GM19035 (cell line): ENCODE data around the gene ARHGEF19.
"Not testable (repeated sequence)": the region's sequence is repeated elsewhere in the genome, so short reads cannot be mapped to it uniquely, and the experiment has no call there.

Source experiments
- ATAC-seq: cut with Tn5 transposase; IDR thresholded peaks from one replicate; pipeline ENCODE4 v1.9.1; 2021; ENCODE audit not compliant: unreplicated experiment

The ARHGEF19 gene

GRCh38 chr1:16222716-16223115 lies 10.3 kb upstream of the ARHGEF19 start:
- ATAC-seq: not testable (repeated sequence)

DNA sequence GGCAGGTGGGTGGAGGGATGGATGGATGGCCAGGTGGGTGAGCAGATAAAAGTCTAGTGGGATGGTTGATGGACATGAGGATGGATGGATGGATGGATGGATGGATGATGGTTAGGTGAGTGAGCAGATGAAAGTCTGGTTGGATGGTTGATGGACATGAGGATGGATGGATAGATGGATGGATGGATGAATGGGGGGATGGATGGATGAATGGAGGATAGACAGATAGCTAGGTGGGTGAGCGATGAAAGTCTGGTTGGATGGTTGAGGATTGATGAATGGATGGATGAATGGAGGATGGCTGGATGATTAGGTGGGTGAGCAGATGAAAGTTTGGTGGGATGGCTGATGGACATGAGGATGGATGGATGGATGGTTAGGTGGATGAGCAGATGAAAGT lies 9.0 kb upstream of the ARHGEF19 start:
- ATAC-seq: no peak

DNA sequence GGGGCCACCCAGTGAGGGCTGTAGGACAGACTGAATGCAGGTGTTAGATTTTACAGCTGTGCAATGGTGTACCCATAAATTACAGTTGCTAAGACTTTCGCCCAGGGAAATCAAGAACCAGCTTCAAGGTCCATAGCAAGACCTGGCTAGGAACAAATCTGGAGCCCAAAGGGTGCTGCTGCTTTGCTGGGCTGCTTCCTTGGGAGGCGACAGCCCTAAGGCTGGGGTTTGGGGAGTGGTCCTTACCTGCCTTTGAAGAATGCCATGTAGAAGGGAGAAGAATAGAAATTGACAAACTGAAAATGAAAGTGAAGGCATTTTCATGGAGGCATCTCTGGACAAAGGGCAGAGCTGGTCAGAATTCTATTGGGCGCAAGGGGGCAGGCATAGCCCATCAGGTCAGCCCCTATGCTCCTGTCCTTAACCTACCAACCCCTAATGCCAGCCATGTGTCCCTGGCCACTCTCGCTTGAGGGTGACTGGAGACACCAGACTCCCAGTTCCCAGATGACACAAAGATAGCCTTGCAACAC lies 7.6 kb upstream of the ARHGEF19 start:
- no peak for ATAC-seq

- no peak for ATAC-seq
These were observed 6.2 kb upstream of the ARHGEF19 start for GRCh38 chr1:16218674-16219071.

GRCh38 chr1:16218014-16218673 lies 5.7 kb upstream of the ARHGEF19 start:
- ATAC-seq: no peak

- peak; percentile 92 for ATAC-seq
These were observed 4.8 kb upstream of the ARHGEF19 start for GRCh38 chr1:16217061-16217785.

DNA sequence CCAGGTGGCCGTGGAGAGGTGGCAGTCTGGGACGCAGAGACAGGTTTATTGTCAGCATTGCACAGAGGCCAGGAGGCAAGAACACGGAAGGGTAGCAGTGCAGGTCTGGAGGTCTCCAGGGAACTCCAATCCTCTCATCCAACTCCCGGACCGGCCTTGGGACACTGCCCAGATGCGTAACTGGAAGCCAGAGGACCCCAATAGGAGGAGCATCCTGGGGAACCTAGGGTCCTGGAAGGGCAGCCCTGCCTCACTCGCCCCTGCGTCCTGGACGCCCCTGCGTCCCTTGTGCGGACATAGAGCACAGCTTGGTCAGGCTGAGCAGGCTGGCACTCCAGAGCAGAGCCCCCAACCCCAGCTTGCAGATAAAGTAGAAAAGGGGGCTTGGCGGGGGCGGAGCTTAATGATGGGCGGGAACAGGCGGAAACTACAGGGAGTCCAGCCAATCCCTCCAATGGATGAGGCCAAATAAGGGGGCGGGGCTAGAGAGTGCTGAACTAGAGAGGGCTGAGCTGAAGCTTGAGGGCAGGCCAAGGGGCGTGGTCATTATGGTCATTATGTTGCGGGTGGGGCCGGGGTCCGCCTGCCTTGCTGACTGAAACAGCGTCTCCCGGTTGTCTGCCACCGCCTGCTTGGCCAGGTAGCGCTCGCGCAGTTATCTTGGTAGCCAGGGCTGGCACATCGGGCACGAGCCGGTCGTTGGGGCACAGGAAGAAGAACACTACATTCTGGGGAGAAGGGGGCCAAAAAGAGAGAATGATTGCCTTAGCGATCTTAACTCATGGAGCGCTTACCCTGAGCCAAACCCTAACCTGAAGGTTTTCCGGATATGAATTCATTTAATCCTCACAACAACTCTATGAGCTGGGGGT lies 3.7 kb upstream of the ARHGEF19 start:
- no peak for ATAC-seq

DNA sequence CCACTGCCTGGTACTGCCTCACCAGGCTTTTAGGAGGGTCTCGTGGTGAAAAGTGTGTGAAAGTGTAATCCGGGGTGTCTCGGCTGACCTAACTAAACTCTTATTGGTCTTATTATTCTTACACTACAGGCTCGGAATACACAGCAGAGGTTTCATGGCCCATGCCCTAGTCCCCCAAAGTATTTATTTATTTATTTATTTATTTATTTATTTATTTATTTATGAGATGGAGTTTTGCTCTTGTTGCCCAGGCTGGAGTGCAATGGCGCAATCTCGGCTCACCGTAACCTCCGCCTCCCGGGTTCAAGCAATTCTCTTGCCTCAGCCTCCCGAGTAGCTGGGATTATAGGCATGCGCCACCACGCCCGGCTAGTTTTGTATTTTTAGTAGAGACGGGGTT lies 2.8 kb upstream of the ARHGEF19 start:
- not testable (repeated sequence) for ATAC-seq

DNA sequence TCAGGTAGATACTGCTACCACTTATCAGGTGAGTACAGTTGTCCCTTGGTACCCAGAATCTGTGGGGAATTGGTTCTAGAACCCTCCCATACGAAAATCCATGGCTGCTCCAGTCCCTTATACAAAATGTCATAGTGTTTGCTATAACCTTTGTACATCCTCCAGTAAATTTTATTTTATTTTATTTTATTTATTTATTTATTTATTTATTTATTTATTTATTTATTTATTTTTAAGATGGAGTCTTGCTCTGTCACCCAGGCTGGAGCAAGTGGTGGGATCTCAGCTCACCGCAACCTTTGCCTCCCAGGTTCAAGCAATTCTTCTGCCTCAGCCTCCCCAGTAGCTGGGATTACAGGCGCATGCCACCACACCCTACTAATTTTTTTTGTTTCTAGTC lies 1.1 kb upstream of the ARHGEF19 start:
- ATAC-seq: not testable (repeated sequence)

DNA sequence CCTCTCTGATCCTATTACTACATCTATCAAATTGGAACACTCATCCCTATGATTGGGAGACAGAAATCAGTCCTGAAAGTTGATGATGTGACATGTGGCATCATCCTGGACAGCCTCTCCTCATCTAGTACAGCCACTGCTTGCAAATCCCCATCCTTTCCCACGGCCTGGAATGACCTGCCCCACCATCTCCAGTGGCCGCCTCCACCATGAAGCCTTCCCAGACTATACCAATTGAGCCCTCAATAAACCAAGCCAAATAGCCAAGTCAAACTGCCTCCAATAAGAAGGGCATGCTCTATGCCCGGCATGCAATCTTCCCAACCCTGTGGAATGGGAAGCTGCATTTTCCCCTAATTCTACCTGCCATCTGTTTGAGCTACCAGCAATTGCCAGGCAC lies 561 bp upstream of the ARHGEF19 start:
- no peak for ATAC-seq

DNA sequence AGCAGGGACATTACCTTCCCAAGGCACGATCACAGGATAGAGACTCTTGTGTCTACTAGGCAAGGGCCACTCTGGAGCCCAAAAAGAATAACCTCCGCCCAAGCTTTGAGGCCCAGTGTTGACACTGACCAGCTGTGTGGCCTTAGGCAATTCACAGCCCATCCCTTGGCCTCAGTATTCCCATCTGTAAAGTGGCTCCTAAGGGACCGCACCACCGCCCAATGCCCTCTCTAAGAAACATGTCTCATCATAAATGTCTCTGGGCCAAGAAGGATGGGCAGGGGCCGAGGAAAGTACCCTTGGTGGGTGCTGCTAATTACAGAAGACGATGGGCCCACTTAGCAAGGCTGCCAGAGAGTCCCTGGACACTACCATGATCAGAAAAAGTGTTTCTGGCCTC lies 628 bp downstream of the ARHGEF19 start:
- ATAC-seq: no peak

GRCh38 chr1:16210581-16210980 lies 1.9 kb downstream of the ARHGEF19 start:
- ATAC-seq: no peak

DNA sequence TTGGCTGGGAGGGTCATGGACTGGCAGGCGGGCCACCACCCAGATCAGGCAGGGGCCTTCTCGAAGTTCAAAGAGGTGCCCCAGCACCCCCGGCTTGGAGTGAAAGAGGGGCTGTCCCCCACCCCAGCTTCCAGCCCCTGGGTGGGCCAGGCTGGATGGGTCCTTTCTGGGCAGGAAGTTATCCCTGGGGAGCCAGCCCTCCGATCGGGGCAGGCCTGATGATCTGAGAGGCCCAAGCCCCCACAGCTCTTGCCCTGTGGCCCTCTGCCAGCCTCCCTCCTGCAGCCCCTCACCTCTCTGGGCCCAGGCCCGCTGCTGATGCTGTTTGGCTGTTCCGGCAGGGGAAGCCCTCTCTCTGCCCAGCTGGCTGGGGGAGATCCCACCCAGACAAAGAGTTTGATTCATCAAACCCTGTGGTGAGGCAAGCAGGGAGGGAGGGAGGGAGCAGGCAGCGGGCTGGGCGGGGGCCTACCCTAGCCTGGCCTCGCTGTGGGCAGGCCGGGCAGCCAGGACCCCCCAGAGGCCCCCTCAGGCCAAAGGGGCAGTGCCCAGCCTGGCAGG lies 2.5 kb downstream of the ARHGEF19 start:
- ATAC-seq: no peak

- no peak for ATAC-seq
These were observed 3.2 kb downstream of the ARHGEF19 start for GRCh38 chr1:16209132-16209846.

- no peak for ATAC-seq
These were observed 4.0 kb downstream of the ARHGEF19 start for GRCh38 chr1:16208270-16208987.

DNA sequence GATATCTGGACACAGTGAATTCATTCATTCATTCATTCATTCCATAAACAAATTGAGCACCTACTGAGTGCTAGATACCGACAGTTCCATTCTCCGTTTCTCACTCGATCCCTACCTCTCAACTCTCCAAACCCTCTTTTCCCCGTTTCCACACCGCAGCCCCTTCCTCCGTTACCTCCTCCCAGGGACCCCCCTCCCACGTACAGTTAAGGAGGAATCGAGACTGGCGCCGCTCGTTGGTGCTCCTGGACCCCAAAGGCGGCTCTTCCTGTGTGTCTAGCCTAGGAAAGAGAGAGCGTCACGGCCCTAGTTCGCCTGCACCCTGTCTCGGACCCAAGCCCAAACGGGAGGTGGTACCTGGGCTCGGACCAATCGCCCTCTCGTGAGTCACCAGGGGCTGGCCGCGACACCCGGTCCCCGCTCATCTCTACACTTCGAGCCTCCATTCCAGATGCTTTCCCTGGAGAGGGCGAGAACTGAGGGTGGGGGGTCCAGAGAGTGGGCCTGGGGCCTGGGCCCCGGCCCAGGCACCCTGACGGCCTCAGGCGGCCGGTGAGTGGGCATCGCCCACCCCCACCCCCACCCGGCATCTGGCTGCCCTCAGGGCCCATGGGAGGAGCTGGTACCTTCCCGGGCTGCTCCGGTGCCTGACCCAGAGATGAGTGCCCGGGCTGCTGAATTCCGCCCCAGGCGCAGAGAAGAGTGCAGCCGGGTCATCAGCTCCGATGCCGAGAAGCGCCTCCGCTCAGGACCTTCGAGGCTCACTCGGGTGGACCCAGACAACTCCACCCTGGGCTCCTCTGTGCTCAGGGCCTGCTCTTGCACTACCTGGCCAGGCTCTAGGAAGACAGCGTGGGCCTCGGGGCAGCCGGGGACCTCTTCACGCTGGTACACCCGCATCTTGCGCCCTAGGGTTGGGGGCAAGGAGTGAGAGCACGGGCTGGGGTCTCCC lies 4.9 kb downstream of the ARHGEF19 start:
- ATAC-seq: no peak

GRCh38 chr1:16206547-16207317 lies 5.7 kb downstream of the ARHGEF19 start:
- peak; percentile 70 for ATAC-seq
